ENCODE results near the gene SDK2. TPM values are rescaled to one million over a fixed set of nuclear protein-coding genes. Genes with fewer than 3 reads are reported as not detected.

The SDK2 gene
- total and polyA plus RNA-seq, 2 experiments from 2014 or later = 0.59 to 1.2 TPM

GRCh38 chr17:73288534-73289302, 355.5 kb downstream of the SDK2 start:
- WGBS (ENCODE audit: low lambda C conversion rate, missing lambda C conversion rate) = 57% methylated on average over 19 of the region's 19 CpGs
- peak; percentile 58 for DNase-seq (ENCODE audit: low spot score)
- Histone ChIP-seq H2AFZ (no peak overlapping the region), H3K4me3 (no peak overlapping the region), H3K9me3 (ENCODE audit: low read depth) (no peaks in the 10 kb centered on the region), H3K4me1 (ENCODE audit: insufficient read depth) (peaks cover 62% of the 10 kb centered on the region), H3K27me3 (no peaks in the 10 kb centered on the region), H4K20me1 (ENCODE audit: insufficient read depth, poor library complexity, severe bottlenecking) (peaks cover 100% of the 10 kb centered on the region), H3K4me2 (peak overlapping the region; percentile 41), H3K79me2 (peaks cover 98% of the 10 kb centered on the region), H3K27ac (peak overlapping the region; percentile 64), H3K36me3 (replicated peaks; ENCODE audit: insufficient read depth, low read depth) (no peaks in the 10 kb centered on the region), H3K9me2 (replicated peaks; ENCODE audit: insufficient read depth) (no peaks in the 10 kb centered on the region)
- TF ChIP-seq, protein P1, sequence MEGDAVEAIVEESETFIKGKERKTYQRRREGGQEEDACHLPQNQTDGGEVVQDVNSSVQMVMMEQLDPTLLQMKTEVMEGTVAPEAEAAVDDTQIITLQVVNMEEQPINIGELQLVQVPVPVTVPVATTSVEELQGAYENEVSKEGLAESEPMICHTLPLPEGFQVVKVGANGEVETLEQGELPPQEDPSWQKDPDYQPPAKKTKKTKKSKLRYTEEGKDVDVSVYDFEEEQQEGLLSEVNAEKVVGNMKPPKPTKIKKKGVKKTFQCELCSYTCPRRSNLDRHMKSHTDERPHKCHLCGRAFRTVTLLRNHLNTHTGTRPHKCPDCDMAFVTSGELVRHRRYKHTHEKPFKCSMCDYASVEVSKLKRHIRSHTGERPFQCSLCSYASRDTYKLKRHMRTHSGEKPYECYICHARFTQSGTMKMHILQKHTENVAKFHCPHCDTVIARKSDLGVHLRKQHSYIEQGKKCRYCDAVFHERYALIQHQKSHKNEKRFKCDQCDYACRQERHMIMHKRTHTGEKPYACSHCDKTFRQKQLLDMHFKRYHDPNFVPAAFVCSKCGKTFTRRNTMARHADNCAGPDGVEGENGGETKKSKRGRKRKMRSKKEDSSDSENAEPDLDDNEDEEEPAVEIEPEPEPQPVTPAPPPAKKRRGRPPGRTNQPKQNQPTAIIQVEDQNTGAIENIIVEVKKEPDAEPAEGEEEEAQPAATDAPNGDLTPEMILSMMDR (IDR thresholded peaks at IDR 0.05; ENCODE audit: poor library complexity) = no peak
- TF ChIP-seq EZH2phosphoT487 (IDR thresholded peaks at IDR 0.05; ENCODE audit: low read depth, severe bottlenecking, unreplicated experiment) (no peak), EZH2 (IDR thresholded peaks at IDR 0.05; ENCODE audit: borderline replicate concordance) (no peak)

DNA sequence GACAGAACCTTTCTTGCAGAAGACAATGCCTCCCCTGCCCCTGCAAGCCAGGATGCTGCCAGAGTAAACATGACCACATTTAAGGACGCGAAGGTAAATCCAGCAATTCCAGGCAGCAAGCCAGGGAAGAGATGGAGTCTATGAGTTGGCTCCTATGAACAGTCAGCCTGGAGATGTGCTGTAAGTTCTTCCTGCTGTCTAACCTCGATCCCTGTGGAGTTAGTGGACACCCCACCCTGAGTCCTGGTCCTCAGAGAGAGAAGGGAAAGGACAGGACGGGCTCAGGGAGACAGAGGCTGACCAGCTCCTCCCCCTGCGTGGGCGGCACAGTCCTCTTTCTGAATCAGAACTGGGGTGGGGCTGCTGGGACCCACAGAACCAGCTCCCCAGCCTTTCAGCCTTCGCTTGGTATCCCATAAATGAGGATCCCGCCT, 357.4 kb downstream of the SDK2 start:
- peaks cover 98% of the 10 kb centered on the region for H4K20me1 ChIP-seq (ENCODE audit: insufficient read depth, poor library complexity, severe bottlenecking)
- no peak overlapping the region for H3K4me3 ChIP-seq
- no peaks in the 10 kb centered on the region for H3K9me2 ChIP-seq (replicated peaks; ENCODE audit: insufficient read depth)
- peaks cover 50% of the 10 kb centered on the region for H3K4me1 ChIP-seq (ENCODE audit: insufficient read depth)
- 78% methylated on average over 8 of the region's 8 CpGs for WGBS (ENCODE audit: low lambda C conversion rate, missing lambda C conversion rate)
- H3K36me3 ChIP-seq (replicated peaks; ENCODE audit: insufficient read depth, low read depth) = no peaks in the 10 kb centered on the region
- peaks cover 88% of the 10 kb centered on the region for H3K79me2 ChIP-seq
- H3K4me2 ChIP-seq = no peak overlapping the region
- no peaks in the 10 kb centered on the region for H3K9me3 ChIP-seq (ENCODE audit: low read depth)
- TF ChIP-seq EZH2phosphoT487 (IDR thresholded peaks at IDR 0.05; ENCODE audit: low read depth, severe bottlenecking, unreplicated experiment) (no peak), EZH2 (IDR thresholded peaks at IDR 0.05; ENCODE audit: borderline replicate concordance) (no peak)
- TF ChIP-seq, protein P1 (IDR thresholded peaks at IDR 0.05; ENCODE audit: poor library complexity) = no peak
- no peak overlapping the region for H3K27ac ChIP-seq
- H3K27me3 ChIP-seq = no peaks in the 10 kb centered on the region
- DNase-seq (ENCODE audit: low spot score) = no peak
- H2AFZ ChIP-seq = no peak overlapping the region

DNA sequence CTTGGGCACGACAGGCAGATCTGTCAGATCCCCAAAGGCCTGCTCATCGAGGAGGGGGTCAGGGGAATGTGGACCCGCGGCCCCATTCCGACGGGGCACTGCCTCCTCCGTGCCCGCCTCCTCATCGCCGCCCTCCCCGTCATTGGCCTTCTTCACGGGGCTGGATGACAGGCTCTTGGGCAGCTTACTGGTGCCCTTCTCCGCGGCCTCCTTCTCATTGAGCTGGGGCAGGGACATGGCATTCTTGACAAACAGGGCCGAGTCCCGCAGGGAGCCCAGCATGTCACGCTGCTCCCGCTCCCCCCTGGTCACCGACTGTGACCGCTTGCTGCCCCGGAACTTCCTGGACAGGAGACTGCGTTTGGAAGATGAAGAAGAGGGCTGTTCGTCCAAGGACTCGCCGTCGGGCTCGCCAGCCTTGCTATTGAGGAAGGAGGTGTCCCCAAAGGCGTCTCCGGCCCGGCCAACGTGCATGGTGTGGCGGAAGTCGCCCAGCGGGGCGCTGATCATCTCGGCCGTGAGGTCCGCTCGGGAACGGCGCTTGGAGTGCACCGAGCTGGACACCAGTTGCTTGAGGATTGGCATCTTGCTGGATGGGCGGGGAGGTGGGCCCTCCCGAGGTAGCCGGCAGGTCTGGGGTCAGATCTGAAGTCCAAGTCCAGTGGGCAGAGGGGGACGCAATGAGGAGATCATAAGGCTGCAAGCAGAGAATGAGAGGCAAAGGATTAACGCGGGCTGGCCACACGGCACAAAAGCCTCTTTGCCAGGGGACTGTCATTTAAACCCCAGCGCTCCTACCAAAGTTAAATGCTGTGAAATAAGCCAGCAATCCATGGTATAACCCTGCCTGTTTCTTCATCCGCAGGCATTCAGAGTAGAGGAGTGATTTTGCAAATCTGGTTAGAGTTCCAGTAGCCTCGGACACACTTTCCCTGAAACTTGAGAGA, 358.1 kb downstream of the SDK2 start:
- H3K4me2 ChIP-seq = no peak overlapping the region
- H3K27me3 ChIP-seq = no peaks in the 10 kb centered on the region
- DNase-seq (ENCODE audit: low spot score) = no peak
- 96% methylated on average over 52 of the region's 52 CpGs for WGBS (ENCODE audit: low lambda C conversion rate, missing lambda C conversion rate)
- H3K4me1 ChIP-seq (ENCODE audit: insufficient read depth) = peaks cover 43% of the 10 kb centered on the region
- H3K9me2 ChIP-seq (replicated peaks; ENCODE audit: insufficient read depth) = no peaks in the 10 kb centered on the region
- no peak overlapping the region for H2AFZ ChIP-seq
- no peak overlapping the region for H3K27ac ChIP-seq
- H3K79me2 ChIP-seq = peaks cover 82% of the 10 kb centered on the region
- peaks cover 96% of the 10 kb centered on the region for H4K20me1 ChIP-seq (ENCODE audit: insufficient read depth, poor library complexity, severe bottlenecking)
- no peak overlapping the region for H3K4me3 ChIP-seq
- TF ChIP-seq, protein P1 (IDR thresholded peaks at IDR 0.05; ENCODE audit: poor library complexity) = no peak
- TF ChIP-seq EZH2 (IDR thresholded peaks at IDR 0.05; ENCODE audit: borderline replicate concordance) = no peak
- no peak for TF ChIP-seq EZH2phosphoT487 (IDR thresholded peaks at IDR 0.05; ENCODE audit: low read depth, severe bottlenecking, unreplicated experiment)
- no peaks in the 10 kb centered on the region for H3K36me3 ChIP-seq (replicated peaks; ENCODE audit: insufficient read depth, low read depth)
- no peaks in the 10 kb centered on the region for H3K9me3 ChIP-seq (ENCODE audit: low read depth)

Measured in hepatocyte (in vitro differentiated cells).